Subcutaneous adipose tissue (tissue), 4 donors: ENCODE results near the gene SRSF5. TPM values are rescaled to one million over a fixed set of nuclear protein-coding genes. Genes with fewer than 3 reads are reported as not detected.

Experiments used
- CTCF ChIP-seq: fragments of 450-650 bp; IDR thresholded peaks from one replicate; pipeline ENCODE4 v1.5.1; 2016; ENCODE audit warnings: low read depth, mild to moderate bottlenecking, control low read depth, antibody characterized with exemption, moderate library complexity
- total RNA-seq, 4 donors: library from RNA; depleted of rRNA; stranded (reverse); fragments of >200 nt; gene quantifications; one replicate each; pipeline ENCODE4 v1.1.0, GENCODE V29; 2016

The SRSF5 gene
- total RNA-seq, 4 donors from 2014 or later: 237 to 435 (median 371) TPM

DNA sequence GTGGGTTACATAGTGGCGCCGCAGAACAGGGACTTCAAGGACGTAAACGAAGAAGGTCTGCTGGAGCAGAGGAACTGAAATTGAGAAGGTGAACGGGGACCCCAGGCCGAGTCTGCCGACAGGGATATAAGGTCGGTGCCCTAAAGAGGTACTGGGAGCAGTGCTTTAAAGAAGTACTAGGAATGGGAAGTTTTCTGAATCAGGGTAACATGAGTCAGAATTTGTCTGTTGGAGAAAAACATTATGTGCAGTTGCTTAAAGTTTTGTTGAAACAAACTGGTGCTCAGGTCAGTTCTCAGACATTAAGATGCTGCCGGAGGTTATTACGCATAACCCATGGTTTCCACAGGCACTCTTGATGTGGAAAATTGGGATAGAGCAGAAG lies 44.9 kb downstream of the SRSF5 start:
- TF ChIP-seq CTCF: no peak

GRCh38 chr14:69812711-69813110 lies 45.8 kb downstream of the SRSF5 start:
- TF ChIP-seq CTCF: no peak

DNA sequence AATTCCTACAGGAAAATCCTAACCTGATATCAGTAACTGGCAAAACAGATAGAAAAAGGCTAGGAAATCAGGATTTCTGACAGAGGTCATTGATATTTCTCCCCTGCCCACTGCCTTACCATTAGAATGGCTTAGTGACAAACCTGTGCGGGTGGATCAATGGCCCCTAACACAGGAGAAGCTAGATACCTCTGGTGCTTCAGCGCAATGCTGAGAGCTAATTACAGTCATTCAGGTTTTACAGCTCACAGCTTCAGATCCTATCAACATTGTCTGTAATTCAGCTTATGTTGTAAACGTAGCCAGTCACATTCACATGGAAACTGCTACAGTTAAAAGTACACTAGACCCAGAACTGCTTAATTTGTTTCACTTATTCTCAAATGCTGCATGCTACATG lies 47.5 kb downstream of the SRSF5 start:
- TF ChIP-seq CTCF: no peak

DNA sequence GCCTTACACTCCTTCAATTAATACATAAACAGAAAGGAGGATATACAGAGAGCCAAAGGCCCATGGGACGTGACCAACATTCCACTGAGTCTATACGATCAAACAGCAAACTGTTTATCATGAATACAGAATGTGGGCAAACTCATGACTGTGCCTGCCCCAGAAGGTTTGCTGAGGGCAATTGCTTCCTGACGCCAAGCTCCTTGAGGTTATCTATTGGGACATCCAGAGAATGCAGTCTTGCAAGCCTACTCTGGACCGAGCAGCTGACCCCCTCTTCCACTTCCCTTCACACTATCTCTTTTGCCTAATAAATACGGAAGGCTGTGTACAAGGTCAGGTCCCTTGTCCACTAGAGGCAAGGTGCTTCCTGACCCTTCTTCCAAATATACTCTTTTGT lies 48.6 kb downstream of the SRSF5 start:
- no peak for TF ChIP-seq CTCF

GRCh38 chr14:69816216-69816615 lies 49.3 kb downstream of the SRSF5 start:
- TF ChIP-seq CTCF: no peak

GRCh38 chr14:69818758-69819191 lies 51.8 kb downstream of the SRSF5 start:
- TF ChIP-seq CTCF: no peak

- no peak for TF ChIP-seq CTCF
These were observed 52.7 kb downstream of the SRSF5 start for GRCh38 chr14:69819607-69820006.
